Measurements from ENCODE around the gene PPP1R14C.

- no peak for TF ChIP-seq EP300 (IDR thresholded peaks at IDR 0.05; ENCODE audit: borderline replicate concordance in 1 of 2, control insufficient read depth in 1 of 2, low read depth in 2 of 2, low read length in 2 of 2)
- no peak for TF ChIP-seq CTCF (IDR thresholded peaks at IDR 0.05 in 2 of 3, conservative IDR thresholded peaks at IDR 0.05 in 1 of 3; ENCODE audit: control insufficient read depth in 2 of 3, extremely low read depth in 1 of 3, insufficient read depth in 1 of 3, low read depth in 3 of 3, low read length in 3 of 3)
- no peak for TF ChIP-seq NFYB (IDR thresholded peaks at IDR 0.05; ENCODE audit: insufficient read depth, low read depth, low read length)
- no peak for TF ChIP-seq MAX (IDR thresholded peaks at IDR 0.05; ENCODE audit: low read depth, low read length)
Measured at GRCh38 chr6:150196942-150197745, 54.3 kb downstream of the PPP1R14C start.

All from GM12878 (cell line).